MM.1S (cell line): ENCODE measurements around the gene ANKLE2.
A peak's percentile ranks its signal among the peaks of the same experiment; 100 is the strongest.

ENCODE experiments used
- DNase-seq: peaks from one replicate; pipeline ENCODE4 v3.0.0-alpha.2; 2015
- H2AFZ ChIP-seq: fragments of 300-600 bp; sonication (generic); 2 replicates; pipeline ENCODE4 v1.6.0; 2016; ENCODE audit warnings: antibody characterized with exemption, low read length
- H3F3A ChIP-seq: fragments of 300-600 bp; sonication (generic); 2 replicates; pipeline ENCODE4 v1.6.1; 2016; ENCODE audit warnings: mild to moderate bottlenecking, antibody characterized with exemption, low read length, moderate library complexity, mixed read lengths; ENCODE audit not compliant: insufficient read depth
- H3K27ac ChIP-seq: fragments of 300-600 bp; sonication (generic); 2 replicates; pipeline ENCODE4 v1.5.1; 2016; ENCODE audit warnings: mild to moderate bottlenecking, low read length
- H3K27me3 ChIP-seq: fragments of 300-600 bp; sonication (generic); replicated peaks from 2 replicates; pipeline ENCODE4 v1.6.0; 2016; ENCODE audit warnings: low read length; ENCODE audit not compliant: insufficient read depth
- H3K36me3 ChIP-seq: fragments of 300-600 bp; sonication (generic); replicated peaks from 2 replicates; pipeline ENCODE4 v1.6.1; 2016; ENCODE audit warnings: mild to moderate bottlenecking, low read length, mixed read lengths; ENCODE audit not compliant: insufficient read depth
- H3K4me1 ChIP-seq: fragments of 300-600 bp; sonication (generic); 2 replicates; pipeline ENCODE4 v1.6.1; 2016; ENCODE audit warnings: low read length, mixed read lengths
- H3K4me2 ChIP-seq: fragments of 300-600 bp; sonication (generic); 2 replicates; pipeline ENCODE4 v1.6.0; 2016; ENCODE audit warnings: low read depth, low read length
- H3K4me3 ChIP-seq: fragments of 300-600 bp; sonication (generic); 2 replicates; pipeline ENCODE4 v1.5.1; 2016; ENCODE audit warnings: low read length, mixed read lengths
- H3K79me2 ChIP-seq: fragments of 300-600 bp; sonication (generic); 2 replicates; pipeline ENCODE4 v1.6.1; 2016; ENCODE audit warnings: mixed run types, low read length, mixed read lengths
- H3K9ac ChIP-seq: fragments of 300-600 bp; sonication (generic); 2 replicates; pipeline ENCODE4 v1.6.1; 2016; ENCODE audit warnings: low read length, mixed read lengths
- H3K9me2 ChIP-seq: fragments of 300-600 bp; sonication (generic); replicated peaks from 2 replicates; pipeline ENCODE4 v1.6.1; 2016; ENCODE audit warnings: mild to moderate bottlenecking, low read length, mixed read lengths; ENCODE audit not compliant: insufficient read depth
- H3K9me3 ChIP-seq: fragments of 300-600 bp; sonication (generic); replicated peaks from 2 replicates; pipeline ENCODE4 v1.6.1; 2016; ENCODE audit warnings: mild to moderate bottlenecking, low read length, mixed read lengths; ENCODE audit not compliant: insufficient read depth
- H4K20me1 ChIP-seq: fragments of 300-600 bp; sonication (generic); 2 replicates; pipeline ENCODE4 v1.6.1; 2016; ENCODE audit warnings: mild to moderate bottlenecking, low read length, moderate library complexity, mixed read lengths; ENCODE audit not compliant: insufficient read depth
- EZH2 ChIP-seq: fragments of 300-600 bp; sonication (generic); optimal IDR thresholded peaks from 2 replicates; pipeline ENCODE3; 2017; ENCODE audit warnings: low read depth, mild to moderate bottlenecking, antibody characterized with exemption, low read length, mixed read lengths
- EZH2phosphoT487 ChIP-seq: fragments of 300-600 bp; sonication (generic); IDR thresholded peaks from 2 replicates; pipeline ENCODE4 v1.6.1; 2018; ENCODE audit warnings: antibody characterized with exemption, low read length
- TF ChIP-seq, protein P1 (sequence below): fragments of 300-600 bp; sonication (generic); IDR thresholded peaks from 2 replicates; pipeline ENCODE4 v1.5.1; 2016; ENCODE audit warnings: antibody characterized with exemption, low read length, mixed read lengths

The ANKLE2 gene

DNA sequence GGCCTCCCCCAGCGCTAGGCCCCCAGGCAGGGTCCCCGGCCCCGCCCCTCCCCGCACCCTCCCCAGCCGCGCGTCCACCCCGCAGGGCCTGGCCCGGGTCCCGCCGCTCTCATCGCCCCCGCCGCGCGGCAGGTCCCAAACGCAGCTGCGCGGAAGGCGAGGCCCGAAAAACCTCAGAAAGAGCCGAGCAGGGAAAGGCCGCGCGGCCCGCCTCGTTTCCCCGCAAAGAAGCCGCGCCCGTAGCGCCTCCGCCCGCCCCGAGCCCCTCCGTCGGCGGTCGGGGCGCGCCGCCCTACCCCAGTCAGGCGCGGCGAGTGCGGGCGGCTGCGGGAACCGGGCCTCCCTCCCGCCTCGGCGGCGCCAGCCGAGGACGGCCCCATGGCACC, 74.8 kb downstream of the ANKLE2 start:
- peak overlapping the region; percentile 46; the same call in 1 of the 2 replicates for H3K4me3 ChIP-seq
- H3K9ac ChIP-seq, result peak overlapping the region; percentile 46; the same call in 1 of the 2 replicates
- H2AFZ ChIP-seq, result no peak overlapping the region
- no peaks in the 10 kb centered on the region for H3K9me2 ChIP-seq
- no peak overlapping the region for H3K4me2 ChIP-seq
- peak overlapping the region; percentile 45; the same call in 1 of the 2 replicates for H3K27ac ChIP-seq
- no peaks in the 10 kb centered on the region for H4K20me1 ChIP-seq
- H3K27me3 ChIP-seq, result no peaks in the 10 kb centered on the region
- H3K4me1 ChIP-seq, result no peaks in the 10 kb centered on the region
- DNase-seq, result no peak
- H3K79me2 ChIP-seq, result peaks cover 33% of the 10 kb centered on the region
- H3K36me3 ChIP-seq, result no peaks in the 10 kb centered on the region
- no peaks in the 10 kb centered on the region for H3F3A ChIP-seq
- no peak for TF ChIP-seq EZH2phosphoT487
- no peak for TF ChIP-seq EZH2
- TF ChIP-seq, protein P1, sequence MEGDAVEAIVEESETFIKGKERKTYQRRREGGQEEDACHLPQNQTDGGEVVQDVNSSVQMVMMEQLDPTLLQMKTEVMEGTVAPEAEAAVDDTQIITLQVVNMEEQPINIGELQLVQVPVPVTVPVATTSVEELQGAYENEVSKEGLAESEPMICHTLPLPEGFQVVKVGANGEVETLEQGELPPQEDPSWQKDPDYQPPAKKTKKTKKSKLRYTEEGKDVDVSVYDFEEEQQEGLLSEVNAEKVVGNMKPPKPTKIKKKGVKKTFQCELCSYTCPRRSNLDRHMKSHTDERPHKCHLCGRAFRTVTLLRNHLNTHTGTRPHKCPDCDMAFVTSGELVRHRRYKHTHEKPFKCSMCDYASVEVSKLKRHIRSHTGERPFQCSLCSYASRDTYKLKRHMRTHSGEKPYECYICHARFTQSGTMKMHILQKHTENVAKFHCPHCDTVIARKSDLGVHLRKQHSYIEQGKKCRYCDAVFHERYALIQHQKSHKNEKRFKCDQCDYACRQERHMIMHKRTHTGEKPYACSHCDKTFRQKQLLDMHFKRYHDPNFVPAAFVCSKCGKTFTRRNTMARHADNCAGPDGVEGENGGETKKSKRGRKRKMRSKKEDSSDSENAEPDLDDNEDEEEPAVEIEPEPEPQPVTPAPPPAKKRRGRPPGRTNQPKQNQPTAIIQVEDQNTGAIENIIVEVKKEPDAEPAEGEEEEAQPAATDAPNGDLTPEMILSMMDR, result no peak
- no peaks in the 10 kb centered on the region for H3K9me3 ChIP-seq

DNA sequence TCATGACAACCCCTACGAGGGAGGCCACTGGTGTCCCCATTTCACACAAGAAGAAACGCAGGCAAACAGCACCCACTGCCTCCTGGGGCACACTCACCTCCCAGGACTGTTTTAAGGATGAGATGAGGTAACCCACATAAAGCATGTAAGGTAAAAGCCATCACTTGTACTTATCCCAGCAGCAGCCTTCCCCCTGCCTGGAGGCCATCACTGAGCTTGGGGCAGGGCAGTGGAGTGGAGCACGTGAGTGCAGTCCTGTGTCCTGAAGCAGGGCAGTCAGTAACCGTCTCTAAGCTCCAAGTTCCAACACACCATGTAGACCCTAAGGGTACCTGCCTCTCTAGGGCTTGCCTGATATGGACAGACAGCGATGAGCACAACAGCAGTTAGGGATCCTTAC, 76.2 kb downstream of the ANKLE2 start:
- no peak for DNase-seq
- Histone ChIP-seq H3K27me3 (no peaks in the 10 kb centered on the region), H4K20me1 (no peaks in the 10 kb centered on the region), H3K9me3 (no peaks in the 10 kb centered on the region), H3K4me3 (no peak overlapping the region), H2AFZ (no peak overlapping the region), H3F3A (no peaks in the 10 kb centered on the region), H3K9me2 (no peaks in the 10 kb centered on the region), H3K4me1 (no peaks in the 10 kb centered on the region), H3K4me2 (no peak overlapping the region), H3K27ac (no peak overlapping the region), H3K9ac (no peak overlapping the region), H3K36me3 (no peaks in the 10 kb centered on the region), H3K79me2 (peaks cover 46% of the 10 kb centered on the region)
- no peak for TF ChIP-seq EZH2
- TF ChIP-seq, protein P1, result no peak
- TF ChIP-seq EZH2phosphoT487, result no peak

DNA sequence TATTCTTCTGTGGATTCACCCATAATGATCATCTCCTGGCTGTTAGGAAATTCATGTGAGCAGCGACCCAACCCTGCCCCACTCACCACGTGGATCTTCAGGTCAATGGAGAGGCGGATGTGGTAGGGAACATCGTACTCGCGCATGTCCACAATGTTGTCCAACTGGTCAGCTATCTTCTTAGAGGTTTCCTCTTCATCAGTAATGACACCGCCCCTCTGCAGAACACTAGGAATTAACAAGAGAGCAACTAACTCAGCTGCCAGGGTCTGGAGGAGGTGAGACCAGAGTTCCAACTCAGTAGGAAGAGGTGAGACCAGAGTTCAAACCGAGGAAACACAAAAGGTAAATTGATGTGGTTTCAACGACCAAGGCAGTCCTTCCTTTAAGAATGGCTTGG, 84.1 kb downstream of the ANKLE2 start:
- no peak overlapping the region for H3K27ac ChIP-seq
- H3F3A ChIP-seq, result no peaks in the 10 kb centered on the region
- H3K79me2 ChIP-seq, result peaks cover 22% of the 10 kb centered on the region
- no peaks in the 10 kb centered on the region for H3K36me3 ChIP-seq
- H3K9me3 ChIP-seq, result no peaks in the 10 kb centered on the region
- TF ChIP-seq EZH2 (no peak), EZH2phosphoT487 (no peak)
- TF ChIP-seq, protein P1, result no peak
- H3K9me2 ChIP-seq, result no peaks in the 10 kb centered on the region
- no peaks in the 10 kb centered on the region for H3K27me3 ChIP-seq
- no peaks in the 10 kb centered on the region for H3K4me1 ChIP-seq
- H2AFZ ChIP-seq, result no peak overlapping the region
- H3K9ac ChIP-seq, result no peak overlapping the region
- H3K4me3 ChIP-seq, result no peak overlapping the region
- H3K4me2 ChIP-seq, result no peak overlapping the region
- H4K20me1 ChIP-seq, result no peaks in the 10 kb centered on the region
- DNase-seq, result no peak
